Gastrocnemius medialis (tissue), 4 donors: ENCODE measurements around the gene CBX1.

Source experiments
- CTCF ChIP-seq, 5 experiments: fragments of 450-650 bp in 3 of 5; fragments of 200-600 bp in 2 of 5; sonication (generic) in 2 of 5; IDR thresholded peaks in 4 of 5; conservative IDR thresholded peaks in 1 of 5; 1 replicate in 4 of 5; 2 replicates in 1 of 5; pipeline ENCODE4 v1.5.1; 2016 to 2019; ENCODE audit warnings: antibody characterized with exemption in 5 of 5, mild to moderate bottlenecking in 3 of 5, moderate library complexity in 3 of 5
- POLR2A ChIP-seq, 2 donors: fragments of 450-650 bp; IDR thresholded peaks; one replicate each; pipeline ENCODE4 v1.6.1; 2017; ENCODE audit warnings: antibody characterized with exemption in 2 of 2, mild to moderate bottlenecking in 2 of 2, moderate library complexity in 2 of 2

DNA sequence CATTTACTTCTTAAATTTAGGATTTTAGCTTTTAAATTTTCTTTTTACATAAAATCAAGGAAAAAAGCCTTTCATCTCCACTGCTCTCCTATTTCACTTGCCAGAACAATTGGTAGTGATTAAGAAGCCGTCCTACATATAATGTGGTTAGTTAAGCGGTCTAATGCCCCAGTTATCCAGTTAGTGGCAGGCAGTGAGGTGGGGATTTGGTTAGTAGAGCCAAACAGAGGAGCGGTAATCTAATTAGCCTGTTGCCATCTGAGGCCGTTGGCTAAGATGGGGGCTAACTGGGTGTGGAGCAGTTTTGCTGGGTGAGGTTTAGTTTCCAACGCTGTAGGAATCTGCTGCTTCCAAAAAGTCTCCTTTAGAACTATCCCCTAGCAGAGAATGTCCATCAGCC lies 28.7 kb upstream of the CBX1 start:
- TF ChIP-seq CTCF (IDR thresholded peaks at IDR 0.05 in 4 of 5, conservative IDR thresholded peaks at IDR 0.05 in 1 of 5) (no peak), POLR2A (IDR thresholded peaks at IDR 0.05) (no peak)
